ENCODE results near the gene TSC2.

TSC2 gene

DNA sequence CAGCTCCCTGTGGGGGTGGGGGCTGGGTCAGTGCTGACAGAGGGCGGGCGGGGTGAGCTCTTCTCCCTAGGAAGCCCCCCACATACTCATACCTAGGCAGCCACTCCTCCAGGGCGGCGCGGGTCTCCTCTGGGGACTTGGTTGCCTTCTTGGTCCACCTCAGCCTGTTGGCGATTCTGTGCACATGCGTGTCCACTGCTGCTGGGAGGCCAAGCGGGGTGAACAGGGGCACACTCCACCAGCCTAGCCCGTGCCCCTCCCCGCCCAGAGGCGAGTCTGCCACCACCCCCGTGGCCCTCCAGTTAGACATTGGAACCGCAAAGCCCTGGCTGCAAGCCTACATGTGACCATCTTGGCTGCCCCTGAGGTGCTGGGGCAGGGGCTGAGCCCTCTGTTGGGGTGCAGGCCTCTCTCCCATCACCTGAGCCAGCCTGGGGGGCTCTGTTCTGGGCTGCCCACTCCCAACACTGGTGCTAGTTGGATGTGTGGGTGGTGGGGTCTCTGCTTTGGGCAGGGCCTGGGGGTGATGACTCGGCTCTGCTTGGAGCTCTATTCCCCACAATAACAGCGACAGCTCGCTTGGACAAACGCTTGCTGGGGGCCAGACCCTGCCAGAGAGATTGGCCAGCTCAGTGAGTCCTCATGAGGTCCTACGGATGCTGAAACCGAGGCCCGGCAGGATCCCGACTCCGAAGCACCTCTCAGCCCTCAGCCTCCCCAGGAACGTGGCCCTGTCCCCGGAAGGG, 7.6 kb upstream of the TSC2 start:
- no peak overlapping the region for H3K4me3 ChIP-seq (ENCODE audit: low read length)
- DNase-seq (ENCODE audit: low read depth, low spot score), result no peak

DNA sequence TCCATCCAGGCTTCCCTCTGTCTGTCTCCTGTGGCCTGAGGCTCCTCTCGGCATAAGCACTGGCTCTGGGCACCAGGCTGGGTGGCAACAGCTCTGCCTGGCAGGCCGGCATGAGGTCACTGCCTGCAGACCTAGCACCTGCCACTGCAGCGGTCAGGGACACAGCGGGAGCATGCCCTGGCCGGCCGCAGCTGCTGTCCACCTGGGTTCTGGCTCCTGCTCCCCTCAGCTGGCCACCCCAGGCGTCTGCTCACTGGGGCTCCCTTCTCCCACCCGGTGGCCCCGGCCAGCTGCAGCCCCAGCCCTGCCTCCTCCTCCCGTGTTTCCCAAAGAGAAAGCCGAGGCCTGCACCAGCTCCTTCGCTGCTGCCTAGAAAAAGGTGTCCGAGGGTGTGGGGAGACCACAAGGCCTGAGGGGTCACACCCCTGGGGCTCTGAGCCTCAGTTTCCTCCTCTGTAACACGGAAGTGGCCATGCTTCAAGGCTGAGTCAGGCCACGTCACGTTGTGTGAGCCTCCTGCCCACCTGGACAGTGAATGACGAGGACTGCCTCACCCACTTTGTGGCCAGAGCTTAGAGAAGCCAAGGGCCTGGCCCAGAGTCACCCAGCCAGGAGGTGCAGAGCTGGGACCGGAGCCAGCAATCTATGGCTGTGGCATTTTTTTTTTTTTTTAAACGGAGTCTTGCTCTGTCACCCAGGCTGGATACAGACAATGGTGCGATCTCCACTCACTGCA, 6.8 kb upstream of the TSC2 start:
- H3K4me3 ChIP-seq (ENCODE audit: low read length), result no peak overlapping the region
- no peak for DNase-seq (ENCODE audit: low read depth, low spot score)

DNA sequence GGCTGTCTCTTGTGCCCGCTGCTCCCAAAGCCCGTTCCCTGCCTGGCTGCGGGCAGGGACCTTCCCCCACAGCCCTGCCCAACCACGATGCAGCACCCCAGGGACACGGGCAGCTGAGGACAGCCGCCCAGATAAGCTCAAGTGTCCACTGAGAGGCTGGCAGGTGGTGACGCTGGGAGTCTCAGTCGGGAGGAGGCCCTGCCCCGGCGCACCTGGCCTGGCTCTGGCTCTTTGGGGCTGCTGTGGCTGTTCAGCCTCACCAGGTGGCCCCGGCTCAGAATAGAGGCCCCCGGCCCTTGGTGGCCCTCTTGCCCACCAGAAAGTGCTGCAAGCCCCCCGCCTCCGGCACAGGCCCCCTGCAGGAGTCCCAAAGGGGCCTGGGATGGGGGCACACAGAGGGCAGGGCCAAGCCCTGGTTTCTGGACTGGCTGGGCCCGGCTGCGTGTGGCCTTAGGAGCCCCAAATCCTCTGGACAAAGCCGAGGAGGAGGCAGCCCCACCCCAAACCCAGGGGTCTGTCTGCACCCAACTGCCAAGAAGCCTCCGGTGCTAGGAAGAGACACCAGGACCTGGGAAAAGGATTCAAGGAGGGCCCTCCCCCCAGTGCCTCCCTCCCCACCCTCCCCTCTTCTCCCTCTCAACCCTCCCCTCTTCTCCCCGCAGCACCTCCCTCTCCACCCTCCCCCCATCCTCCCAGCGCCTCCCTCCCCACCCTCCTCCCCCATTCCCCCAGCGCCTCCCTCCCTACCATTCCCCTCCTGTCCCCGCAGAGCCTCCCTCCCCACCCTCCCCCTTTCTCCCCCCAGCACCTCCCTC, 5.4 kb upstream of the TSC2 start:
- no peak overlapping the region for H3K4me3 ChIP-seq (ENCODE audit: low read length)
- DNase-seq (ENCODE audit: low read depth, low spot score), result no peak

DNA sequence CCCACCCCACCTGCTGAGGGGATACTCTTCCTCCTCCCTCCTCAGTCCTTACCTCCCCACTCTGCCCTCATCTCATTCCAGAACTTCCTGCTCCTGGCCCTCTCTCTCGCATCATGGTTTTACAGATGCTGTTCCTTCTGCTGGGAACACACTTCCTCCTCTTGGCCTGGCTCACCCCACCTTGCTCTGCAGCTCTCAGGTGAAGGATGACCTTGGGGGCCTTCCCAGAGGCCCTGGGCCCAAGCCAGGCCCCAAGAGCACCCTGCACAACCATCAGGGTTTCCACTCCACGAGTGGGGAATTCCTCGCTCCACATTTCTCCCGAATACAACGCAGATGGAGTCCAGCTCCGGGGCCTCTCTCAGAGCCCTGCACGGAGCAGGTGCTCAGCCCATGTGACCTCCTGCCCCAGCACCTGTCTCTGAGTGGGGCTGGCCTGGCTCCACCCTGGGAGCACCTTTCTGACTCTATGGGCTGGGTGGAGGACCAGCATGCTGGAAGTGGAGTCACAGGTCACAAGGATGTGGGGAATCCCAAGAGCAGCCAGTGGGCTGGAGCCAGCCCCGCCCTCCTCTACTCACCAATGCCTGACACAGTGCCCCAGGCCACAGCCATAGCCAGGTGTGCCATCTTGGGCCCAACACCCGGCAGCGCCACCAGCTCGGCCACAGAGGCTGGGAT, 4.7 kb upstream of the TSC2 start:
- H3K4me3 ChIP-seq (ENCODE audit: low read length), result no peak overlapping the region
- DNase-seq (ENCODE audit: low read depth, low spot score), result no peak

DNA sequence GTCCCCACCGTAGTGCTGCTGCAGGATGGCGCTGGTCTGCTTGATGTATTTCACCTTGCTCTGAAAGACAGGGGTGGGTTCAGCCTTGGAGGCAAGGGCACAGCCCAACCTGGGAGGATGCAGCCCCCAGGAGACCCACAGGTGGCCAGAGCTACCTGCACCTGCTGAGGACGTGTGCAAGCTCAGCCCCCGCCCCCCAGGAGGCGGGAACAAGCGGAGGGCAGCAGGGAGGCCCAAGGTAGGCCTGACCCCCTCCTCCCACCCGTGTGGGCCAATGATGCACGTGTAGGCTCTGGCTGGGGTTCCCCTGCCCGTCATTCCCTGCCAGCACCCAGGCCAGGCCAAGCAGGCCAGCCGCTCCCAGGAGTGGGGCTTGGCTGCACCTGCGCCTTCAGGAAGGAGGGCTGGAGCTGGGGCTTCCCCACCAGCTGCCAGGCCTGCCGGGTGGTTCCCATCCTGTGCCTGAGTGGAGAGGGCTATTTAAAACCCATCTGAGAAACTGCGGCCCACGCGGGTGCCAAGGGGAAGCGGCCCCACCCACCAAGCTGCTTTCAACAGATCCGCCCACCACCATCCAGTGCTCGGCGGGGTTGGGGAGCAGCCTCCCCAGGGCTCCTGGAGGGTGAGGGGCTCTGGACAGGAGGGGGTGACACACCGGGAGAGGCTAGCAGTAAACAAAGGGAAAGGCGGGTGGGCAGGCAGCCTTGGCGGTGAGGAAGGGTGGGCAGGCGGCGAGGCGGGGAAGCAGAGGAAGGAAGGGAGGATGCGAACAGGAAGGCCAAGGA, 3.9 kb upstream of the TSC2 start:
- H3K4me3 ChIP-seq (ENCODE audit: low read length), result no peak overlapping the region
- no peak for DNase-seq (ENCODE audit: low read depth, low spot score)

DNA sequence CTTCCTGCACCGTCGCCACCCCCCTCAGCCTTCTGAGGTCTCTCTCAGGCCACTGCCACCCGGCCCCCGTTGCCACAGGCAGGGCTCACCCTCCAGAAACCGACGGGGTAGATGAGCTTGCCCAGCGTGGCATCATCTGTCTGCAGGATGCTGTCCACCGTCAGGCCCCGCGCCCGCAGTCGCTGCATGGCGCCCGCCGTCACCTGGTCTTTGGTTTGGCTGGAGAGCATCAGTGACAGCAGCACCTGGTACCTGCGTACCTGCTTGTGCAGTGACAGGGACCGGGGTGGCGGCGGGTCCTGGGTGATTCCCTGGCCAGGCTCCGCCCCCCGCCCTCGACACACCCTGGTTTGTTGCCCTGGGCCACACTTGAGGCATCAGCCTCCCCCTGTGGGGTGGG, 3.2 kb upstream of the TSC2 start:
- no peak for DNase-seq (ENCODE audit: low read depth, low spot score)
- H3K4me3 ChIP-seq (ENCODE audit: low read length), result no peak overlapping the region

DNA sequence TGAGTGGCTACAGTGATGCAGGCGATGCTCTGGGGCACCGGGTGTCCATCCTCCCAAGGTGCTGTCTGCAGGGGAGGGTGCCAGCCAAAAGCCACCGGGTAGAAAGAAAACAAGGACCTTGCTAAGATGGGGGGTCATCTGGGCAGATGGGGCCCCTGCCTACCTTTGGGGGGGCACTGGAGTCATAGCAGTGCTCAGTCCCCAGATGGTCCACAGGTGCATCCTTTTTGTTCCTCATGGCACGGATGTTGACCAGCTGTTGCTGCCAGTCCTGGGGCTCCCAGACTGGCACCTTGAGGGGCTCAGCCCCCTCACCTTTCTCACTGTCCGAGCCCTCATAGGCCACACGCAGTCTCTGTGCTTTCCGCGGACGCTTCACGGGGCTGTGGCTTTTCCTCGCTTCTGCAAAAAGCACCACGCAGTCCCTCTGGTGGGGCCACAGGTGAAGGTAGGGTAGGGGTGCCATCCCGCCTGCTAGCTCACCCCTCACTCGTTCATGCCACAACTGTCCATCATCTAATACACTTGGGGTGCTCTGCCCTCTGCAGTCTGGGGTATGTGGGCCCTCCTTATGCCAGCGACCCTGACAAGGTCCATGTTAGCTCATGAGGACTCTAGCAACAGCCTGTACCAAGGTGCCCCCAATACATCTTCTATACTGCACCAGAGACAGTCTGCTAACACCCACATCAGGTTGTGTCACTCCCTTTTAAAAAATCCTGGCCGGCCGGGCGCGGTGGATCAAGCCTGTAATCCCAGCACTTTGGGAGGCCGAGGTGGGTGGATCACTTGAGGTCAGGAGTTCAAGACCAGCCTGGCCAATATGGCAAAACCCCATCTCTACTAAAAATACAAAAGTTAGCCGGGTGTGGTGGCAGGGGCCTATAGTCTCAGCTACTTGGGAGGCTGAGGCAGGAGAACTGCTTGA, 1.6 kb upstream of the TSC2 start:
- DNase-seq (ENCODE audit: low read depth, low spot score), result no peak
- peak overlapping the region; percentile 86; the same call in 1 of the 2 replicates for H3K4me3 ChIP-seq (ENCODE audit: low read length)

DNA sequence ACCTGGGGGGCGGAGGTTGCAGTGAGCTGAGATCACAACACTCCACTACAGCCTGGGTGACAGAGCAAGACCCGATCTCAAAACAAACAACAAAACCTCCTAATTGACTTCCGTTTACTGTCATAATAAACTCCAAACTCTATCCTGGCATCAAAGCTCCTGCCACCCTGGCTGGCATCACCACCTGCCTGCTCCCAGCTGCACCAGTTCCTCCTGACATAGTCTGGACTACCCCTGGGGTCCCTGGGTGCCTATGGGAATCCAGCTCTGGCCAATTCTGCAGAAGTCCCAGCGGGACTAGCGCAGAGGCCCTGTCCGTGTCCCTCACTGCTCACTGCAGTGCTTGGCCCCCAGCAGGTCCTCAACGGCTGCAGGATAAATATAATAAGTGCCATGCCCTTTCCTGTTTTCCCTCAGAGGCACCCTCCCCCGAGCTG, 874 bp upstream of the TSC2 start:
- peak overlapping the region; percentile 86 for H3K4me3 ChIP-seq (ENCODE audit: low read length)
- no peak for DNase-seq (ENCODE audit: low read depth, low spot score)

DNA sequence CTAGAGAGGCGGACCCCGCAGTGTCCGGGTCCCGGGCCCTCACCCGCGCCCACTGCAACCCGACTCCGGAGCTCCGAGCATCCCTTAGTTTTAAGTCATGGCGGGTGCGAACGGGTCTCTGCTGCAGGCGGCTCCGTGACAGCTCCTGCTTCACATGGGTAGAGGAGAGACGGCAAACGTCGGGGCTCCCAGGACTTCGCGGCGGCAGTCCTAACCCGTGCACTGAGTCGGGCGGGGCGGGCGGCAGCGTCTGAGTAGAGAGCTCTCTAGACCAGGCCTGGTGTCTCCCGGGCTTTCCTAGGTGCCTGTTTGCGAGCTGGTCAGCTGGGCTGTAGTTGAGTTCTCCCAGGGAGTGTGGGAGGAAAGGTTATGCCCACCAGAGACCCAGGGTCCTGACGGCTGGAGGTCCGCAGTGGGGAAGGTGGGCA, 345 bp downstream of the TSC2 start:
- no peak for DNase-seq (ENCODE audit: low read depth, low spot score)
- H3K4me3 ChIP-seq (ENCODE audit: low read length), result peak overlapping the region; percentile 86

DNA sequence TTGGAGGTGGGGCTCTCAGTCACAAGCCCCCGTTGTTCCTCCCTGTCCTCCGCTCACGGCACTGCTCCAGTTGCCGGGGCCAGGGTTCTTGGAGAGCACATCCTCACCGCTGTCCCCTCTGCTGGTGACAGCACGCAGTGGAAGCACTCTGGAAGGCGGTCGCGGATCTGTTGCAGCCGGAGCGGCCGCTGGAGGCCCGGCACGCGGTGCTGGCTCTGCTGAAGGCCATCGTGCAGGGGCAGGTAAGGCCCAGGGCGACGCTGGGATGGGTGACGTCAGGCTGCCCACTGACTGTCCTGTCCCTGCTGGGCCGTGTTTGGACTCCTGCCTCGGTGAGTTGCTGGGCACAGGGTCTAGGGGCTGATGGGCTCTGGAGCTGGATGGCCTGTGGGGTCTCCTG, 5.4 kb downstream of the TSC2 start:
- DNase-seq (ENCODE audit: low read depth, low spot score), result no peak

DNA sequence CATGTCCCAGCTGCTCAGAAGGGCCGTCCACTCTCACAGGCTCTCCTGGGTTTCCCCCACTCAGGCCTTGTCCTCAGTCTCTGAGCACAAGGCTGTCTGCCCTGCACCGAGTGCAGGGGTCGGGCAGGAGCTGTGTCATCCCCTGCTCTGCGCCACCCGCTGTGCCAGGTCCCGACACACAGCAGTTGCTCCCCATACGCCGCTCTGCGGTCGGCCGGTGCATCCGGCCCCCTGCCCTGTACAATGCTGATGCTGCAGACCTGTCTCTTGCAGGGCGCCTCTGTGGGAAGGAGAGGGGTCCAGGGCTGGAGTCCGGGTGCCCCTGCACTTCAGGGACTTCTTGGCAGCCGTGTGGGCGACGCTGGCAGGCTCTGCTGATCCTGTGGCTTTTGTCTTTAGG, 6.1 kb downstream of the TSC2 start:
- no peak overlapping the region for H3K4me3 ChIP-seq (ENCODE audit: low read length)
- DNase-seq (ENCODE audit: low read depth, low spot score), result no peak

More for the DNA sequence above, 5.4 kb downstream of the TSC2 start:
- no peak overlapping the region for H3K4me3 ChIP-seq (ENCODE audit: low read length)

DNA sequence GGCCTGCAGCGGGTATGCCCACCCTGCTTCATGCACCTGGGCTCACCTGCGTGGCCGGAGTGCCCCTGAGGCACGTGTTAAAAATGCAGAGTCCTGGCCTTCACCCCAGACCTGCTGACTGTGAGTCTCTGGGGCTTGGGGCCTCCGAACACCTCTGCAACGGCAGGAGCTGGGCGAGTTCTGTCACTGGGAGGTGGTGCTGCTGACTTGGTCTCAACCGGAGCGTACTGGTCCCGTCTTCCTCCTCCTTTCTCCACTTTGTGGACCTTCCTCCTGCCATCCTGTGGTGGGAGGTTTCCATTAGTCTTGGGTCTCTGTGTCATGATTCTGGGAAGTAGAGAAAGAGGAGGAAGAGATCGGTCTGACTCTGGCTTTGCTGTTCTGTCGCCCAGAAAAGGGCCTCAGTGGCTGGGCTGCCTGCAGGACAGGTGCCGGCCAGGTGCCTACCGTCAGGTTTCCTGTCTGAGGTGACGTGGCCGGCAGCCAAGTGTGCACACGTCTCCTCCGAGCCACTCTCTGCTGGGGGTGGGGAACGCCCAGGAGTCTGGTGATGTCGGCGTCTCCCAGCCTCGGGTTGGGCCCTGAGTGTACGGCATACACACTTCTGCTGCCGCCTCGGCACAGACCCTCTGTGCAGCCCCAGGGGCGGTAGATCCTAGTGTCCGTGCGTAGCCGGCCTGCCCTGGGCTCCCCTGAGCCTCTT, 6.9 kb downstream of the TSC2 start:
- no peak overlapping the region for H3K4me3 ChIP-seq (ENCODE audit: low read length)
- DNase-seq (ENCODE audit: low read depth, low spot score), result no peak

DNA sequence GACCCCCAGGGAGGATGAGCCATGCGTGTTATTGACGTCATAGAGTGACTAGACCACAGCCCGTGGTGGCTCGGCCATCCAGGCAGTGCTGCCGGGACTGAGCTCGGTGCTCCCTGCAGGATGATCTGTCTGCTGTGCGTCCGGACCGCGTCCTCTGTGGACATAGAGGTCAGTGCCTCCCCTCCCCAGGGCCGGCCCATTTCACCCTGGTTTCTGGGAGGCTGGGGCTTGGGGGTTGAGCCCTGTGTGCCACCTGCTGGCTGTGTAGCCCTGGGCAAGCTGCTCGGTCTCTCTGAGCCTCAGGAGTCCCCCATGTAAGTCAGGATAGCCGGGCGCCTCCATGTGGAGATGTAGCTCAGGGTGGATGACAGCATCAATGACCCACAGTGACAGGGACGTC, 8.3 kb downstream of the TSC2 start:
- H3K4me3 ChIP-seq (ENCODE audit: low read length), result no peak overlapping the region
- no peak for DNase-seq (ENCODE audit: low read depth, low spot score)

DNA sequence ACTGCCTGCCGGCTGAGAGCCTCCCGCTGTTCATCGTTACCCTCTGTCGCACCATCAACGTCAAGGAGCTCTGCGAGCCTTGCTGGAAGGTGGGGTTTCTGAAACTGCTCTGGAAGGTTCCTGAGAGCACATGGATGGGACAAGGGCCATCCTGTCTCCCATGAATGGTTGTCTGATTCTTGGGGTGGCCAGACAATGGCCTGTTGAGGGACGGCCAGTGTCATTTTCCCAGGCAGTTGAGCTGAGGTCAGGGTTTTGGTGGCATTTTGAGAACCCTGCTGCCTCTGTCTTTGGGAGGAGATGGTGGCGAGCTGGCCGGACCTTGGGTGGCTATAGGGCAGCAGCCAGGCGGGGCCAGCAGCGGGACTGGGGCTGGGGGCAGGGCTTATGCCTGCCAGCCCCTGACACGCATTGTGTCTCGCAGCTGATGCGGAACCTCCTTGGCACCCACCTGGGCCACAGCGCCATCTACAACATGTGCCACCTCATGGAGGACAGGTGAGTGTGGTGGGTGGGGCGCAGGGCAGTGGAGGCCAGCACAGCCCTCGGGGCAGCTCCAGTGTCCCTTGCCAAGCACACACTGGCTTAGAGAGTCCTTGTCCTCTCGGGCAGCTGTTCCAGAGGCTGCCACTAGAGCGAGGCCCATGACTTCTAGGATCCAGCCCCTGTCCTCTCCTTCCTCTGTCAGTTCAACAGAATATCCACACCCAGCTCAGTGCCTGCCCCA, 9.1 kb downstream of the TSC2 start:
- no peak overlapping the region for H3K4me3 ChIP-seq (ENCODE audit: low read length)

DNA sequence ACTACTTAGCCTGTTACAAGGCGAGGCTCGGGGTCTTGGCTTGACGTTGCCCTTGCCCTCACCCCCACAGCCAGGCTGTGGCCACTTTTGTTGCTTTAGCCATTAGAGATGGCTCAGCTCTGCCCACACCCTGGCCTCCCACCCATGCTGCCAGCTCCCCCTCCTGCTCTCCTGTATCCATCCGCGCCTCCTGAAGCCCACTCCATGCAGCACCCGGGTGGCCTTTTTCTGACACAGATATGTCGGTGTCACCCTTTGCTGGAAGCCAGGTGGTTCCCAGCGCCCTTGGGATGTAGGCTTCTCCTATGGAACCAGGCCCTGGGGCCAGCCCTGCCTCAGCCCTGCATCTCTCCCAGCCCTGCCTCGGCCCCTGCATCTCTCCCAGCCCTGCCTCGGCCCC, 9.7 kb downstream of the TSC2 start:
- no peak for DNase-seq (ENCODE audit: low read depth, low spot score)
- H3K4me3 ChIP-seq (ENCODE audit: low read length), result no peak overlapping the region

More for the DNA sequence above, 9.1 kb downstream of the TSC2 start:
- no peak for DNase-seq (ENCODE audit: low read depth, low spot score)

DNA sequence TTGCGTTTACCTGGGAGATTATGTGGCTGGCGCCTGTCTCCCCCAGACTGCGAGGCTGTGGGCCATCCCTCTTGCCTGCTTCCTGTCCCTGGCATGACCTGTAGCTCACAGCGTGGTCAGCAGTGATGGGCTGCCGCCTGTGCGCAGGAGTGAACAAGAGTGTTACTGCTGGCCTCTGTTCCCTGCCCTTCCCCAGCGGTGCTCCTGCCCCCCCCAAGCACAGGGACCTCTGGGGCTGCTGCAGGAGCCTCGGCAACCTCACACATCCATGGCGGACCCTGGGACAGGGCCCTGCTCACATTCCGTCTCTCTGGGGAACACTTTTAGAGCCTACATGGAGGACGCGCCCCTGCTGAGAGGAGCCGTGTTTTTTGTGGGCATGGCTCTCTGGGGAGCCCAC, 10.6 kb downstream of the TSC2 start:
- H3K4me3 ChIP-seq (ENCODE audit: low read length), result no peak overlapping the region
- no peak for DNase-seq (ENCODE audit: low read depth, low spot score)
